ENCODE measurements around the gene GNRH2.
"Not testable (repeated sequence)": the region's sequence is repeated elsewhere in the genome, so short reads cannot be mapped to it uniquely, and the experiment has no call there.

GNRH2 gene

GRCh38 chr20:3043322-3043721, at the start of gene GNRH2:
Gene GNRH2, plus strand, starts transcription at chr20:3043622. Its CDS starts 793 bp downstream, at chr20:3044415.
- no peak for DNase-seq (ENCODE audit: low spot score)

- no peak for DNase-seq (ENCODE audit: low spot score)
These were observed 47.6 kb upstream of the GNRH2 start for GRCh38 chr20:2995796-2996195.

- DNase-seq (ENCODE audit: low spot score): no peak
These were observed 44.7 kb upstream of the GNRH2 start for GRCh38 chr20:2998728-2999127.

GRCh38 chr20:3000852-3001523, 42.4 kb upstream of the GNRH2 start:
- no peak for DNase-seq (ENCODE audit: low spot score)

- no peak for DNase-seq (ENCODE audit: low spot score)
These were observed 40.0 kb upstream of the GNRH2 start for GRCh38 chr20:3003416-3003815.

GRCh38 chr20:3010985-3011723, 32.3 kb upstream of the GNRH2 start:
- DNase-seq (ENCODE audit: low spot score): no peak

- no peak for DNase-seq (ENCODE audit: low spot score)
These were observed 31.7 kb upstream of the GNRH2 start for GRCh38 chr20:3011752-3012151.

GRCh38 chr20:3013771-3014170, 29.7 kb upstream of the GNRH2 start:
- no peak for DNase-seq (ENCODE audit: low spot score)

- no peak for DNase-seq (ENCODE audit: low spot score)
These were observed 29.2 kb upstream of the GNRH2 start for GRCh38 chr20:3014179-3014578.

- no peak for DNase-seq (ENCODE audit: low spot score)
These were observed 28.8 kb upstream of the GNRH2 start for GRCh38 chr20:3014662-3015061.

- DNase-seq (ENCODE audit: low spot score): not testable (repeated sequence)
These were observed 28.1 kb upstream of the GNRH2 start for GRCh38 chr20:3015302-3015701.

- DNase-seq (ENCODE audit: low spot score): no peak
These were observed 22.1 kb upstream of the GNRH2 start for GRCh38 chr20:3021327-3021726.

- no peak for DNase-seq (ENCODE audit: low spot score)
These were observed 21.6 kb upstream of the GNRH2 start for GRCh38 chr20:3021777-3022176.

GRCh38 chr20:3022559-3023490, 20.6 kb upstream of the GNRH2 start:
- not testable (repeated sequence) for DNase-seq (ENCODE audit: low spot score)

GRCh38 chr20:3027987-3028386, 15.4 kb upstream of the GNRH2 start:
- DNase-seq (ENCODE audit: low spot score): no peak

GRCh38 chr20:3031524-3032147, 11.8 kb upstream of the GNRH2 start:
- DNase-seq (ENCODE audit: low spot score): no peak

GRCh38 chr20:3032624-3033023, 10.8 kb upstream of the GNRH2 start:
- no peak for DNase-seq (ENCODE audit: low spot score)

- DNase-seq (ENCODE audit: low spot score): no peak
These were observed 5.8 kb upstream of the GNRH2 start for GRCh38 chr20:3037654-3038053.

- no peak for DNase-seq (ENCODE audit: low spot score)
These were observed 5.0 kb upstream of the GNRH2 start for GRCh38 chr20:3038454-3038853.

GRCh38 chr20:3039426-3039825, 4.0 kb upstream of the GNRH2 start:
- no peak for DNase-seq (ENCODE audit: low spot score)

GRCh38 chr20:3040086-3040485, 3.3 kb upstream of the GNRH2 start:
- DNase-seq (ENCODE audit: low spot score): no peak

GRCh38 chr20:3041854-3042409, 1.5 kb upstream of the GNRH2 start:
- DNase-seq (ENCODE audit: low spot score): no peak
